Muscle of back (tissue), 11 donors: ENCODE results near the gene TCF12. TPM values are rescaled to one million over a fixed set of nuclear protein-coding genes. Genes with fewer than 3 reads are reported as not detected.
"Not testable (repeated sequence)": the region's sequence is repeated elsewhere in the genome, so short reads cannot be mapped to it uniquely, and the experiment has no call there.

Experiments
- DNase-seq, 3 donors: peaks; one replicate each; pipeline versions ENCODE4 v3.0.0 to v3.0.0-alpha.2; 2013
- polyA plus RNA-seq, 10 donors: library from polyadenylated mRNA; unstranded; fragments of 120-200 nt; gene quantifications; one replicate each; pipeline ENCODE4 v1.2.1, GENCODE V29; 2013; ENCODE audit not compliant: insufficient read length in 10 of 10

TCF12 gene
- polyA plus RNA-seq, 10 donors, result 90.4 to 162 (median 125) TPM

DNA sequence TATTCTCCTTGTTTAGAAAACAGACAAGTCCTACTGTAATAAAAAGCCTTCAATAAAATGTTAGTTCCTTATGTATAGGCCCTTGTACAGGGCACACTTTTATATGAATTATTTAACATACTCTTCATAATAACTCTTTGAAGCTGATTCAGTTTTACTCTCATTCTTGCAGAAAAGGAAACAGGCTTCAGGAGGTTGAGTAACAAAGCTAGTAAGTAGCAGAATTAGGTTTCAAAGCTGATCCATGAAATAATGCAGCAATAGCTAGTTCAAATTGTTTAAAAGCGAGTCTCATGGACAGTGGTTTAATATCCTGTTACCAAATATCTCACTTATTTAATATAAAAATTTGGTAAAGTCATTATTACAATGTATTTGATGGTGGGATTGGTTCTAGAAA, 25.0 kb downstream of the TCF12 start:
- DNase-seq, result no peak

DNA sequence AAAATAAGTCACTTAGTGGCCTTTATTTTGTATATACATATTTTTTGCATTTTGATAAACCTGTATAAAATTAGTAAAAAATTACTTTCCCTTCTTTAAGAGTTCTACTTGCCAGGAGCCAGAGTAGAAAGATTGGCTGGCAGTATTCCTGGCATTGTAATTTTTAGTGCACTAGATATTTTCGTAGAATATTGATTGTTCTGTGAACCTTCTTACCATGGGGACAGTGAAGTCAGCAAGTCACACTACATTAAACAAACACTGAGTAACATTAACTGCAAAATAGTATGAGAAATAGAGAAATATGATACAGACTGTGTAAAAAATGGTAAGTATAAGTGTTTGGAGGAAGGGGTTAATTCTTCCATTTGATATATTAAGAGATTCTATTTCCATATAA, 26.0 kb downstream of the TCF12 start:
- no peak for DNase-seq

DNA sequence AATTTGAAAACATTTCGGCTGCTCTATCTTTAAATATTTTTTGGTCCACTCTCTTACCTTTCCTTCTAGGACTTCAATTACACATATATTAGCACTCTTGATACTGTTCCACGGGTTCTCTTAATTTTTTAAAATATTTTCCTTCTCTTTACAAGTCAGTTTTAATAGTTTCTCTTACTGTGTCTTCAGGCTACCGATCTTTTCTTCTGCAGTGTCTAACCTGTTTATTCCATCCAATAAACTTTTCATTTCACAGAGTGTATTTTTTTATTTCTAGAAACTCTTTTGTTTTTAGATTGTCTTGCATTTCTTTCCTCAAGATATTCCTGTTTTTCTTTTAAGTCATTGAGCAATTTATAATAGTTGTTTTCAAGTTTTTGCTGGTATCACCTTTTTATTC, 27.7 kb downstream of the TCF12 start:
- no peak for DNase-seq

DNA sequence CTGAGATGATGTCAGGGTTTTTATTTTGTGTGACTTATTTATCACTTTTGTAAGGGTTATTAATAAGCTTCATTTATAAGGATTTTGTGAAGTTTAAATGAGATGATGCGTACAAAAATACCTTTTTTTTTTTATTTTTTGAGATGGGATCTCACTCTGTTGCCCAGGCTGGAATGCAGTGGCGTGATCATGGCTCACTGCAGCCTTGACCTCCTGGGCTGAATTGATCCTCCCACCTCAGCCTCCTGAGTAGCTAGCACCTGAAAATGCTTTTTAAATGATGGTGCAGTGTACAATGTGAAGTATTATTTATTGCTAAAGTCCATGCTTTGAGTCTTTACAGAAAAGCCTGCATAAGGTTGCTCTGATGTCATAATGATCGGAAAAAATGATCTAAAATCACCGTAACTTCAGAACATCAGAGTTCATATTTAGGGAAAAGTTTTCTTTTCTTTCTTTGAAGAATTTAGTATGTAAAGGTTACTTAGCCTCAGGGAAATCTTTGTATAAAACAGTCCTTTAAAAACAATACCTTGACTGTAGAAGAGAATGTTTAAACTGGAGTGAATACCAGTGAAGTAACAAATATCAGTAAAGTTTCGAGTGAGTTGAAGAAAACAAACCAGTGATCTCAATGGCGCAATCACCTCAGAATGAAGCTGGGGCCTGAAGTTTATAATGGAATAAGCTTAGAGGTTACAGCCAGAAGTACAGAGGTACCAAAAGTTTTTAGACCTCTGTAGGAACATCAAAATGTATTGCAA, 29.7 kb downstream of the TCF12 start:
- no peak for DNase-seq

DNA sequence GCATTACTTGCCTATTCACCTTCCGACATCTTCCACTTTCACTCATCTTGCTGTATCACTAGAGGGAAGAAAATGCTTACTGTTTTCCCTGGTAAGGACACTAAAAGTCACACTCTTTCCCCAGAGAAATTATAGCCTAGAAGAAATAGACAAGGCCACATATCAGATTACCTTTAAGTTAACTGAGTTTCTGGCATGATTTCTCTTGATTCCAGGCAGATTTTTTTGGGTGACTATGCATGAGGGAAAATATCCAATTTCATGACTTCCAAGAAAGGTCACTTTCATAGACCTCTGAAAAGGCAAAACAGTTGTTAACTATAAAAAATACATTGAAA, 30.3 kb downstream of the TCF12 start:
- no peak for DNase-seq

GRCh38 chr15:56950979-56951378, 32.5 kb downstream of the TCF12 start:
- no peak for DNase-seq

DNA sequence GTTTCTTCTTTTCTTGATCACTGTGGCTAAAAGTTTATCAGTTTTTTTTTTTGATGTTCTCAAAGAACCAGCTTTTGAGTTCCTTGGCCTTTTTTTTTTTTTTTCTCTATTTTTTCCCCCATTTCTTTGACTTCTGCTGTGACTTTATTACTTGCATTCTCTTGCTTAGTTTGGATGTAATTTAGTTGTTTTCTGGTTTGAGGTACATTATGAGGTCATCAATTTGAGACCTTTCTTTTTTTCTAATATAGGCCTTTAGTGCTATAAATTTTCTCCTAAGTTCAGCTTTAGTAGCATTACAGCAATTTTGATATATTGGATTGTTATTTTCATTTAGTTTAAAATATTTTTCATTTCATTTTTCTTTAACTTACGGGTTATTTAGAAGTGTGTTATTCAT, 35.3 kb downstream of the TCF12 start:
- no peak for DNase-seq

- not testable (repeated sequence) for DNase-seq
Observed at GRCh38 chr15:56955011-56955410, 36.6 kb downstream of the TCF12 start.

DNA sequence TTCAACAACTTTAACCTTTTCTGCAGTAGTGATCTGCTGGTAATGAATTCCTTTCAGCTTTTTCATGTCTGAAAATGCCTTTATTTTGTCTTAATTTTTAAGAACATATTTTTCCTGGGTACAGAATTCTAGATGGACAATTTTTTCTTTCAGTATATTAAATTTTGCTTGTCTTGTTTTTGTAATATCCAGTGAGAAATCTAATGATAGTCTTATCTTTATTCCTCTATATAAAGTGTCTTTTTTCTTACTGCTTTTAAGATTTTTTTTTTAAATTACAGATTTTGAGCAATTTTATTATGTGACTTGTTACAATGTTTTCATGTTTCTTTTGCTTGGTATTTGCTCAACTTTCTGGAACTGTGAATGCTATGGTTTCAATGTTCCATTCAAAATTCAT, 38.1 kb downstream of the TCF12 start:
- no peak for DNase-seq

- no peak for DNase-seq
Observed at GRCh38 chr15:56957812-56958406, 39.5 kb downstream of the TCF12 start.

GRCh38 chr15:56959318-56959648, 40.8 kb downstream of the TCF12 start:
- no peak for DNase-seq

- no peak for DNase-seq
Observed at GRCh38 chr15:56960116-56960515, 41.7 kb downstream of the TCF12 start.

- peak in 2 of 3 donors; percentile 18 to 34 for DNase-seq
Observed at GRCh38 chr15:56963126-56963525, 44.7 kb downstream of the TCF12 start.

GRCh38 chr15:56963710-56964109, 45.3 kb downstream of the TCF12 start:
- DNase-seq, result peak in 2 of 3 donors; percentile 20 to 29

DNA sequence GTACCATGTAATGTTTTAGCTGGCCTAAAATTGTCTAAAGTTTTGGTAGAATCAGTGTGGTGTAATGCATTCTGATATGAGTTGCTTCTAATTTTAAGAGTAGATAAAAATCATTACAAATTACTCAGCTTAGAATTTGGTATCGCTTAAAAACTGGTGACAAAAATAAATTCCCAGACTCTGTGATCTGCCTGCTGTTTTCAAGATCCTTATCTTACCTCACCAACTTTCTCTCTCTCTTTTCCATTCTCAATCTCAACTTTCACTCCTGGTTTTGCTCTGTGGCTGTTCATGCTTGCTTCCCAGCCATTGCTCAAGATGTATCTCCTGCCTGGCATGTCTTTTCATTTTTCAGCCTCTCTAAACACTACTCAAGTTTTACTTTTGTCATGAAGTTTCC, 45.7 kb downstream of the TCF12 start:
- no peak for DNase-seq

- DNase-seq, result no peak
Observed at GRCh38 chr15:56965231-56966013, 47.0 kb downstream of the TCF12 start.

DNA sequence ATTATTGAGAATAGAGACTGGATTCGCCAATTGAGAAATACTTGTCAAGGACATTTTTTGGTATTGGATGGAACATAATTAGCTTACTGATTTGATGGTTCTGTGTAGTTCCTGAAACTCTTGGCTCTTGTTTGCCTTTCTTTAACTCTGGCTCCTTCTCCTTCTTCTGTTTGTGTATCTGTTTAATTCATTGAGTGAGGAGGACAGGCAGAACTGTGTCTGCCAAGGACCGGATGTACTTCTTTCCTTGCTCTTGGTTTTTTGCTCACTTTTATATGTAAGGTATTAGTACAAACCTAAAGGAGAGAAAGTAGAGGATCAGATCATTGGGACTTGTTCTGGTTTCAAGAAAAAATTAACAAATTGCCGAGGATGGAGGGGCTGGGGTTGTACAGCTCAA, 48.9 kb downstream of the TCF12 start:
- no peak for DNase-seq

DNA sequence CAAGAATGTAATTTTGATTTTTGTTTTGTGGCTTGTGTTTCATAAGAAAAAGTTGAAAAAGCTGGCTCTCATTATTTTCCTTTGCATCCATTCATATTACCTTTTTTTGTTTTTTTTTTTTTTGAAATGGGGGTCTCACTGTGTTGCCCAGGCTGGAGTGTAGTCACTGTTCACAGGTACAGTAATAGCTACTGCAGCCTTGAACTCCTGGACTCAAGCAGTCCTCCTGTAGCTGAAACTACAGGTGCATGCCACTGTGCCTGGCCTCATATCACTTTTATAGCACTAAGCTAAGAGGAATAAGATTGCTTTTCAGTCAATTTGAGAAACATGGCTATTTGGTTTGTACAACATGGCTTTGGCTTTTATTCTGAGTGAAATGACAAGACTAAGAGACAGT, 49.8 kb downstream of the TCF12 start:
- DNase-seq, result no peak

- DNase-seq, result no peak
Observed at GRCh38 chr15:56968821-56969220, 50.4 kb downstream of the TCF12 start.

- DNase-seq, result no peak
Observed at GRCh38 chr15:56969265-56969895, 50.9 kb downstream of the TCF12 start.

GRCh38 chr15:56971571-56971970, 53.1 kb downstream of the TCF12 start:
- DNase-seq, result no peak

DNA sequence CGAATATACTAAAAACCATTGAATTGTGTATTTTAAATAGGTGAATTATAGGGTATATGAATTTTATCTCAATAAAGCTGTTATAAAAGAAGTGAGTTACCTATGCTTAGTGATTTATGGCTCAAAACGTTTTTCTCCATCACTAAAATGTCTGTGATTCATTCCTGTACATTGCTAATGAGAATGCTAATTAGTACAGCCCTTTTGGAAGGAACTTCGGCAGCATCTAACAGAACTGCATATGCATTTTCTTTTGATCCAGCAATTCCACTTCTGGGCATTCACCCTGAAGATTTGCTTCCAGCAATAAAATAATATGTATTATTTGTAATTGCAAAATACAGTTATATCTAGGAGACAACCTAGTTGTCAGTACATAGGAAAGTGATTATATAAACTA, 53.6 kb downstream of the TCF12 start:
- no peak for DNase-seq

- DNase-seq, result no peak
Observed at GRCh38 chr15:56972426-56972825, 54.0 kb downstream of the TCF12 start.
